Measurements from ENCODE around the gene USP25.

Gene USP25

GRCh38 chr21:15841856-15842564 is 112.2 kb downstream of the USP25 start:
- Histone ChIP-seq H3K36me3 (ENCODE audit: control insufficient read depth, low read length) (peaks cover 8% of the 10 kb centered on the region), H3K79me2 (ENCODE audit: control insufficient read depth, low read length) (no peaks in the 10 kb centered on the region), H3K4me1 (ENCODE audit: control insufficient read depth, low read length) (no peaks in the 10 kb centered on the region), H3K9me2 (replicated peaks; ENCODE audit: control insufficient read depth, low read length) (no peaks in the 10 kb centered on the region), H3K27ac (ENCODE audit: low read depth, low read length) (no peak overlapping the region), H4K20me1 (ENCODE audit: control insufficient read depth, insufficient read depth, low read depth, low read length) (no peaks in the 10 kb centered on the region), H3F3A (ENCODE audit: control insufficient read depth, insufficient read depth) (no peaks in the 10 kb centered on the region), H3K4me2 (ENCODE audit: low read length) (no peak overlapping the region), H3K9me3 (ENCODE audit: control insufficient read depth, insufficient read depth, low read length) (no peaks in the 10 kb centered on the region), H3K27me3 (ENCODE audit: control insufficient read depth, low read length) (no peaks in the 10 kb centered on the region), H3K4me3 (ENCODE audit: low read length) (no peak overlapping the region)
- TF ChIP-seq EZH2phosphoT487 (IDR thresholded peaks at IDR 0.05; ENCODE audit: borderline replicate concordance, low read length) (no peak), CTCF (IDR thresholded peaks at IDR 0.05; ENCODE audit: low read depth, low read length, poor library complexity, severe bottlenecking) (no peak)

- TF ChIP-seq CTCF (IDR thresholded peaks at IDR 0.05; ENCODE audit: low read depth, low read length, poor library complexity, severe bottlenecking) (no peak), EZH2phosphoT487 (IDR thresholded peaks at IDR 0.05; ENCODE audit: borderline replicate concordance, low read length) (no peak)
- Histone ChIP-seq H3K4me2 (ENCODE audit: low read length) (no peak overlapping the region), H3K4me1 (ENCODE audit: control insufficient read depth, low read length) (no peaks in the 10 kb centered on the region), H3F3A (ENCODE audit: control insufficient read depth, insufficient read depth) (no peaks in the 10 kb centered on the region), H3K9me2 (replicated peaks; ENCODE audit: control insufficient read depth, low read length) (no peaks in the 10 kb centered on the region), H3K27me3 (ENCODE audit: control insufficient read depth, low read length) (no peaks in the 10 kb centered on the region), H3K27ac (ENCODE audit: low read depth, low read length) (no peak overlapping the region), H3K36me3 (ENCODE audit: control insufficient read depth, low read length) (peaks cover 8% of the 10 kb centered on the region), H3K79me2 (ENCODE audit: control insufficient read depth, low read length) (no peaks in the 10 kb centered on the region), H3K9me3 (ENCODE audit: control insufficient read depth, insufficient read depth, low read length) (no peaks in the 10 kb centered on the region), H3K4me3 (ENCODE audit: low read length) (no peak overlapping the region), H4K20me1 (ENCODE audit: control insufficient read depth, insufficient read depth, low read depth, low read length) (no peaks in the 10 kb centered on the region)
Measured at GRCh38 chr21:15842565-15842880, 112.7 kb downstream of the USP25 start.

GRCh38 chr21:15843766-15844165 is 114.0 kb downstream of the USP25 start:
- Histone ChIP-seq H3K79me2 (ENCODE audit: control insufficient read depth, low read length) (no peaks in the 10 kb centered on the region), H3K27ac (ENCODE audit: low read depth, low read length) (no peak overlapping the region), H3K27me3 (ENCODE audit: control insufficient read depth, low read length) (no peaks in the 10 kb centered on the region), H3K9me2 (replicated peaks; ENCODE audit: control insufficient read depth, low read length) (no peaks in the 10 kb centered on the region), H3K4me1 (ENCODE audit: control insufficient read depth, low read length) (no peaks in the 10 kb centered on the region), H4K20me1 (ENCODE audit: control insufficient read depth, insufficient read depth, low read depth, low read length) (no peaks in the 10 kb centered on the region), H3K36me3 (ENCODE audit: control insufficient read depth, low read length) (peaks cover 4% of the 10 kb centered on the region), H3F3A (ENCODE audit: control insufficient read depth, insufficient read depth) (no peaks in the 10 kb centered on the region), H3K4me2 (ENCODE audit: low read length) (no peak overlapping the region), H3K4me3 (ENCODE audit: low read length) (no peak overlapping the region), H3K9me3 (ENCODE audit: control insufficient read depth, insufficient read depth, low read length) (no peaks in the 10 kb centered on the region)
- TF ChIP-seq CTCF (IDR thresholded peaks at IDR 0.05; ENCODE audit: low read depth, low read length, poor library complexity, severe bottlenecking) (no peak), EZH2phosphoT487 (IDR thresholded peaks at IDR 0.05; ENCODE audit: borderline replicate concordance, low read length) (no peak)

Measured in DOHH2 (cell line).